Inflammatory macrophage treated with lipopolysaccharide for 4 hours (primary cell): ENCODE results near the gene LEMD1.

ENCODE experiments used
- DNase-seq: peaks from one replicate; pipeline ENCODE4 v3.0.0-alpha.2; 2020

Gene LEMD1

GRCh38 chr1:205351984-205352713 lies 69.7 kb downstream of the LEMD1 start:
- DNase-seq: no peak

GRCh38 chr1:205350691-205351141 lies 71.1 kb downstream of the LEMD1 start:
- no peak for DNase-seq

- DNase-seq: no peak
Measured at GRCh38 chr1:205350124-205350523, 71.7 kb downstream of the LEMD1 start.

- no peak for DNase-seq
Measured at GRCh38 chr1:205348554-205349487, 73.0 kb downstream of the LEMD1 start.

- no peak for DNase-seq
Measured at GRCh38 chr1:205346956-205347574, 74.8 kb downstream of the LEMD1 start.

GRCh38 chr1:205345761-205346160 lies 76.1 kb downstream of the LEMD1 start:
- no peak for DNase-seq

GRCh38 chr1:205344066-205344928 lies 77.6 kb downstream of the LEMD1 start:
- no peak for DNase-seq

- DNase-seq: peak; percentile 22
Measured at GRCh38 chr1:205343431-205344065, 78.3 kb downstream of the LEMD1 start.

GRCh38 chr1:205342986-205343385 lies 78.9 kb downstream of the LEMD1 start:
- no peak for DNase-seq

- DNase-seq: no peak
Measured at GRCh38 chr1:205340676-205341075, 81.2 kb downstream of the LEMD1 start.

- DNase-seq: no peak
Measured at GRCh38 chr1:205339717-205340116, 82.1 kb downstream of the LEMD1 start.

- no peak for DNase-seq
Measured at GRCh38 chr1:205339197-205339702, 82.6 kb downstream of the LEMD1 start.

GRCh38 chr1:205338011-205338410 lies 83.8 kb downstream of the LEMD1 start:
- DNase-seq: no peak

- no peak for DNase-seq
Measured at GRCh38 chr1:205337481-205337880, 84.4 kb downstream of the LEMD1 start.

GRCh38 chr1:205335692-205336091 lies 86.2 kb downstream of the LEMD1 start:
- peak; percentile 73 for DNase-seq

GRCh38 chr1:205332015-205332791 lies 89.7 kb downstream of the LEMD1 start:
- DNase-seq: no peak
